T-helper 2 cell treated with Interferon-gamma antibody and Interleukin-4, amounts not matched to agents 100 ng/mL and 5 ng/mL, for 36 hours (primary cell): ENCODE data around the gene RNF152. TPM values are rescaled to one million over a fixed set of nuclear protein-coding genes. Genes with fewer than 3 reads are reported as not detected.

Experiments
- intact Hi-C: fragments of 100-400 bp; cut with micrococcal nuclease; formaldehyde crosslinking; loops from one replicate; pipeline ENCODE4 v1.15.1; 2023
- total RNA-seq: library from RNA; stranded (reverse); gene quantifications from 2 replicates; pipeline ENCODE4 v1.2.3, GENCODE V29; 2022

Gene RNF152
- total RNA-seq, 1 donor from 2014 or later = 0.11 TPM

DNA sequence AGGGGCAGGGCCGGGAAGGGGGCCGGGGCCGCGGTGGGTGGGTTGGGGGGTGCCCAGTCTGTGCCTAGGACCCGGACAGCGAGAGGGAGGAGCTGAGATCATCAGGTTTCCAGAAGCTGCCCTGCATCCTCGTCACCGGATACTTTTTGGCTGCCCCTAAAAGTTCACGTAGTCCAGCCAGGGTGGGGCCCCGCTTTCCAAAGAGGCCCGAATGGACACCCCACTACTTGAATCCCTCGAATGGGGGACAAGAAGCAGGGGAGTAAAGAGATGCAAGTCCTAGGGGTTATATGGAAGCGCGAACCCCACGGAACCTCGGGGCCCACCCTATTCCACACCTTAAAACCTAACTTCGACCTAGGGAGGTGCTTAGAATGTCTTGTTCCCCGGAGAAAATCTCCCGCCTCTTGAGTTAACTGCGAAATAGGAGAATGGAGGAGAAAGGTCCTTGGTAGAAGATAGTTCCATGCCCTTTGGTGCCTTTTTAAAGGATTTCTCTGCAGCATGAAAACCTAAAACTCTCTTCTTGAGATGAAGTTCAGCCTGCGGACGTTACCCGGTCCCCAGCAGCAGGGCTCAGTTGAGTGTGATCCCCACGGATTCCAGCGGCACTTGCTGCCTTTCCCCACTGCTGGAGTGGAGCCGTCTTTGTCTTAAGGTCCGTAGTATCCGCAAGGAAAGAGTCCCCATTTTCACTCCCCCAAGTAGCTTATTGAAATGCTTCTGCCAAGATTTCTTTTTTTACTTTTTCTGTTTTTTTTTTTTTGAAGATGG, 2.1 kb upstream of the RNF152 start:
- intact Hi-C loops = loop anchor here (5.0 kb wide), 1 partner anchor 258 kb away; no protein-coding TSS in a partner anchor

DNA sequence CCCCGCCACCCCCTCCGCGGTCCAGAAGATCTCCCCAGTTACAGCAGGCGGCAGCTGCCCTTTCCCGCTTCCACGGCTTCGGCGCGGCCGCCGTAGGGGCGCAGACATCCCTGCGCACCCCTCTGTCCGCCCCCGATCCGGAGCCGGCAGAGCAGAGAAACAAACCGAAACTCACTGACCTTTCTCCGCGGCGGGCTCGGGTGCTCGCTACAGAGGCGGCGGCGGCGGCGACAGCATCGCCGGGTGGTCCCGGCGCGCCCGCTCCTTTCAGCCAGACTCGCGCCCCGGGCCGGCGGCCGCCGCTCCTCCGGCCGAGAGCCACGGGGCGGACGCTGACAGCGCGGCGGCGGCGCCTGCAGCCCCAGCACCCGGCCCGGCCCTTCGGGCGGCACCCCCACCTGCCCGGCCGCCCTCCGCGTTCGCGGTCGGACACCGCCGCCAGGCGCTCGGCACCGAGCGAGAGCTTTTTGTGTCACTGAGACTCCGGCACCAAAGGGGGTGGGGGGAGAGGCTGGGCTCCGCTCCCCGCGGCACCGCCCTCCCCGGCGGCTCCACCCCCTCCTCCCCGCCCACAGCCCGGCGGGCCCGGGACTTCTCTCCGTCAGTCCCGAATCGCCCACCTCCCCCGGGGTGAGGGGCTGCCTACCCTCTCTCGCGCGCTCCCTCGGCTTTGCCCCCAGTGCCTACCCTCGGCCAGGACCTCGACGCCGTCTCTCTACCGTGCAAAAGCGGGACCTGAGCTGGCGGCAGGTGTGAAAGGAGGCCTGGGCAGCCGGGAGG, 1.4 kb upstream of the RNF152 start:
- intact Hi-C loops = loop anchor here (5.0 kb wide), 1 partner anchor 257 kb away; no protein-coding TSS in a partner anchor

DNA sequence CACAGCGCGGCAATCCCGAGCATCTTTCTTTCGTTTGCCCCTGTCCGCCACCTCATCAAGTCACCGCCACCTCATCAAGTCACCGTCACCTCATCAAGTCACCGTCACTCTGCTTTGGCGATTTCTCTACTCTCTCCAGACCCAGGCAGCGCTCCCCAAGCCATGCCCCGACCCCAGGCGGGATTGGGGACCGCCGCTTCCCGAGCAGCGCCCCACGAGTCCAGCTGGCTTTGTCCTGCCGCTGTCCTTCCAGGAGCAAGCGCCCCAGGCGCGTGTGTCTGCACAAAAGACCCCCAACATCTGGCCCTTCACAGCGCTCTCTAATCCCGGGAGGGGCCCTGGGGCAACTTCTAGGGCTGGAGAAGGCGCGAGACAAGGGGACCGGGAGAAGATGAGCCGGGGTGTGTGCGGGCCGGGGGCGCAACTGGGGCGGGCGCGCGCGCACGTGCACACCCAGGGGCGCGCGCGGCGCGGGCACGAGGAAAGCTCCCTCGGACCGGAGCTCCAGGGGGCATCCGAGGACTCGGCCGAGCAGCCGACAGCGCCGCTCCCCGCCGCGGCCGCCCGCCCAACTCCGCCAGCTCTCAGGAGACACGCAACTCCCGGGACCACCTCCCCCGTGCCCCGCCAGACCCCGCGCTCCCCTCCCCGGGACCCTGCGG, 633 bp upstream of the RNF152 start:
- intact Hi-C loops = loop anchor here (5.0 kb wide), 1 partner anchor 256 kb away; no protein-coding TSS in a partner anchor

DNA sequence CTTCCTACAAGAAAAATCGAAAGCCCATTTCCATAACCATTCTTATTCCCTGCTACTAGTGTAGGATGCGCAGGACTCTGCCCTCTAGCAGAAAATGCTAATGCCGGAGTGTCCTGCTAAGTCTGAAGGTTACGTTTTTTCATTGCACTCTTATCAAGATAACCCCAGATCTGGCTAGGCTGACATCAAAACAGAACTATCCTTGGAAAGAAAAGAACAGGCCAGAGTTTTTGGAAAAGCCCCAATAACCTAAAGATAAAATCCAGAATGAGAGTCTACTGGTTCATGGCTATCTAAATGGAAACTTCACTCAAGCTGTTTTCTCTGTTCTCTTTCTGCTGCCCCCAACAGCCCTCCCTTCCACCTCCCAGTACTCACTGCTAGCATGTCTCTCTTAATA, 913 bp downstream of the RNF152 start:
- intact Hi-C loops = loop anchor here (5.0 kb wide), 1 partner anchor 255 kb away; no protein-coding TSS in a partner anchor

DNA sequence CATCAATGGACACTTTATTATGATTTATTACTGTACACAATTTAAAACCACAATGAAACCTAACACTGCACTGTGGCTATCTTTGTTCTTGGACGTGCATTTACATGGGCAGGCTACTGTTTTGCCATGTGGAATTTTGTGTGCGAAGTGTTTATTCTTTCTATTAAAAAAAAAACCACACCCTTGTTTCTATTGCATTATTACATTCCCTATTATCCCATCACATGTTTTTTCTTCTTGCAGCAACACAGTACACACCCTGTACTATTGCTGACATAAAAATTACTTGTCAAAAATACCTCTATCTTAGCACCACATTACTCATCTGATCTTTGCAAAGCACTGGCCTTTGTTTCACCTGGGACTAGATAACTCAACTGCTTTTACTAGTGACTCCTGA, 1.5 kb downstream of the RNF152 start:
- intact Hi-C loops = loop anchor here (5.0 kb wide), 1 partner anchor 254 kb away; no protein-coding TSS in a partner anchor

DNA sequence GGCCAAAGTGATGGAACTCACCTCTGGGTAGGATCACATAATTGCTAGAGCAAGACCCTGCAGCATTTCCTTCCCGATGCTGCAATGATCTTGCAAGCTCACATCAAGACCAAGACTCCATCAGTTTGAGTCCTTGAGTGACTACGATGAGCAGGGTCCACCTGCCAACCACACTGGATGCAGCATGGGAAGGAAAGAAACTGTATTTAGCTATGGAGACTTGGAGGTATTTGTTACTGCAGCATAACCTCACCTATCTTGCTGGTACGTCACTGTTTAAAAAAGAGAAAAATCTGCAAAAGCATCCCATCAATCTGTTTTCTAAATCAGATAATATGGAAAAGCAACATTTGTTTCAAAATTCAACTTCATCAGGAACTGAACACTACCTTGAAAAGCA, 2.5 kb downstream of the RNF152 start:
- intact Hi-C loops = loop anchor here (5.0 kb wide), 1 partner anchor 253 kb away; no protein-coding TSS in a partner anchor

DNA sequence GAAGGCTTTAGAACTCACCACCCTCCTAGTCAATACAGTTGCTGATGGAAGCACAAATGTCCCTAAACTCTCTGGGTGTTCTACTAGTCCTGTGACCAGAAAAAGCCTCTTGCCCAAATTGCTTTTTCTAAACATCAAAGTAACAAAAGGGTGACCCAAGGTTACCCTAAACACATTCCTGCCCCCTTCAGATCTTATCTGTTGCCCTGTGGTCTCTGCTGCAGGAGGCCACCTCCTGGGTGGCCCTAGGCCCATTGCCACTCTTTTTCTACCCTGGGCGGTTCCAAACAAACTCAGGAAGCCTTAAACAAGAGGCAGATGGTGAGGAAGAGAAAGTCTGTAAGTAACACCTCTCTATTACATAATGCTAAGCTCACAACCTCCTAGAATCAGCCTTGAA, 3.3 kb downstream of the RNF152 start:
- intact Hi-C loops = no loop called here

DNA sequence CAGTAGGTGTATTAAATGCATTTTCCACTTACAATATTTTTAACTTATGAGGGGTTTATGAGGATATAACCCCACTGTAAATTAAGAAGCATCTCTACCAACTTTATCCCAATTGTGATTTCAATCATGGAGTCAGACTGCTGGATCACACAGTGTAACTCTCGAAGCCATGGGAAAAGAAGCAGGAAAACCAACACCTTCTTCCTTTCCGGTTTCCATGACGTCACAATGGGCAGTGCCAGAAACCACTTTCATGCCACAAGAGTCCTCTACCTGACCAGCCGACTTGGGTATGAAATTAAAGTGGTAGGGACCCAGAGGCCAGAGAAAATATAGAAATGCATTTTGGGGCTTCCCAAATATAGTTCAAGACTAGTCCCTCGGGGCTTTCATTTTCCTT, 4.2 kb downstream of the RNF152 start:
- intact Hi-C loops = no loop called here

DNA sequence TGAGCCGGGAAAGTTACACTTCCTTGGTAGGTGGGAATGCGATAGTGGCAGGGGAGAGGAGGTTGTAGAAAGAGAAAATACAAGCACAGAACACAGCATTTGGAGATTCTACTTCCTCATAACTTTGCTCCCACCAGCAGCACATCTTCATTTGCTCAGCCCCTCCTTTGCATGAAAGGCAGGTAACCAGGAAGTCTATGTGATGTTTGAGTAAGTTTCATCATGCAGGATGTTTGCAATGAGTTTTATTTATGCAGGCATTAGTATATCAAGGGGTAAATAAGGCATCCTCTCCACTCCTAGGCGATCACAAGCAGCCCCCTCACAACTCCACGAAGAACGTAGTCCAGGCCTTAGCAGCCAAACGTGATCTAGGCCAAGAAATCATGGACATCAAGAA, 5.0 kb downstream of the RNF152 start:
- intact Hi-C loops = no loop called here

DNA sequence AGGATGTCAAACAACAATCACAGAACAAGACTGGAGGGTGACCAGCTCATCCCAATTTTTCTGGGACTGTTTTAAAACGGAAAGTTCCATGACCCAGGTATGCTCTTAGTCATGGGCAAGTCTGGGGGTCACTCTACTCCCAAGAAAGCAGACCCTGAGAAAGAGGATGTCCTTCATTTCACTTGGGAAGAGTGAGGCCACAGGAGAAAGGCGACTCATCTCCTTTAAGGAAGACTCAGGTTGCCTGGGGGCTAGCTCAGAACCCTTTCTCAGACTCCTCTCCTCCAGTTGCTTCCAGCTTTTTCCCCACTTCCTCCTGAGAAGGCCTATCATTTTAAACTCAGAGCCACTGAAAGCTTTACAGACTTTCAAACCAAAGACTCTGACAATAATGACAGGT, 9.3 kb downstream of the RNF152 start:
- intact Hi-C loops = no loop called here

DNA sequence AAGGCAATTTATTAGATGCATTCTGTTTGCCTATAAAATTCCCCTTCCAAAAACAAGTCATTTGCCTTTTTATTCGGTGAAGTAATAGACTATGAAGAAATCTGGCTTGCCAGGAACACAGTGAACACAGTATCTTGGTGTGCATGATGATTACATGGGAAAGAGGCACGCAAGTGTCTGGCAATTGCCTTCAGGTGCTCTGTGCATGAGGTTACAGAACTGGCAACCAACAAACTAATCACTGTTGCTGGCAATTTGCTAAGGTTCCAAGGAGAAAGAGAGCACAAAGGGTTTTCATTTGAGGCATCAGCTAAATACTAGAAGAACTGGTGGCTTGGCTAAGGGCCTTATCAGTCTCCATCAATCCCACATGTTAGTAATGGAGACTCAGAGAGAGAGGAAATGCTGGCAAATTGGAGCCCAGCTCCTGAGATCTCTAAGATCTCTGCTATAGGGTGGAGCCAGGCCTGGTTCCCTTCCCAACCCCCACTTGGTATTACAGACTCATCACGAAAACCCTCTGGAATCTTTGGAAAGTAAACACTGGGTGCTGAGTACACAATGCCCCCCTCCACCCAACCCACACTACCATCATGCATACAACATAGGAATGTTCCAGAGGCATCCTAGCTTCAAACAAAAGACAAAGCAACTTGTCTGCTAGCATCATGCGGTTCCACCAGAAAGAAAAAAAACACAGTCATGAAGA, 10.4 kb downstream of the RNF152 start:
- intact Hi-C loops = no loop called here

DNA sequence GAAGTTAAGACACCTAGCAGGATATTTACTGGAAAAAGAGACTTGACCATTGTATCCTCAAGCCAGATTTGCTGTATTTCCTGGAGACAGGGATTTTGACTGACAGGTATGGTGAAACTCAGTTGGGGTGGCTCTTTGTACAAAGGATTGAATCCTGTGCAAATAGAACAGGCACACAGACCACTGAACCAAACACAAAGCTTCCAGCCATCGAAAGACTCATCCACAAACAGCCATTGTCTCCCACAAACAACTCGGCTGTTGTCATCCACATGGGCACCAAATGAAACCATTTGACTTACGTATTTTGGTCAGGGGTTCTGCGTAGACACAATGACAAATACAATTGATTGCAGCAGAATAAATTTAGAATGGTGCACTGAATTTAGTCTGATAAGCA, 15.9 kb downstream of the RNF152 start:
- intact Hi-C loops = no loop called here

DNA sequence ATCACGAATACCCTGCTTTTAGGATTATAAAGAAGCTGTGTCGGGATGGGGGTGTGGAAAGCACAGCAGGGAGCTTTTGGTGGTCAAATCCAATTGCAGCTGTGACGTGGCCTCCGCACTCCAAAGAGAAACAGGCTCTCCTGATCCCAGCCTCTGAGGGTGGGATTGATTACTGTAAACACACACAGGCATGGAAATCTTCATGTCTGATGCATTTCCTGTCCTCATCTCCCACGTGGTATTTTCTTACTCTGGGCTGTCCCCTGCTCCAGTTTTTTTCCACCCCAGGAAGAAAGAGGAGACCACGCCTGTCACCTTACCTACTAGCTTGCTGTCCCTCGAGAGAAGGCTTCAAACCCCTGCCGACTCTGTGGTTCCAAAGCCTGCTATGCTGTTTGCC, 22.7 kb downstream of the RNF152 start:
- intact Hi-C loops = no loop called here

DNA sequence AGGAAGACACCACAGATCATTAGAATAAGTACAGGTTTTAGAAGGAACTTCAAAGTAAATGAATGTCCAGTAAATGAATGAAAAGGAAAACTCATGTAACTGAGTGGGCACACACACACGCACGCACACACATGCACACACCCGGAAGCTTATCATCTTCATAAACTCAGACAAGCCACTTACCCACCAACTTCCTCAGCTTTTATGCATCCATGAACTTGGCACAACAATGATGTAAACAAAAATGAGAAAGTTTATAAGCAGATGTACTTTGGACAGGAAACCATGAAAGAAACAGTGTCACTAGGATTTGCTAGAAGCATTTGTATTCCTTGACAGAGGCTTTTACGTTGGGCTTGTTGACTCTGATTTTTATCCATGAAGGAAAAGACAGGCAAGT, 23.2 kb downstream of the RNF152 start:
- intact Hi-C loops = no loop called here

DNA sequence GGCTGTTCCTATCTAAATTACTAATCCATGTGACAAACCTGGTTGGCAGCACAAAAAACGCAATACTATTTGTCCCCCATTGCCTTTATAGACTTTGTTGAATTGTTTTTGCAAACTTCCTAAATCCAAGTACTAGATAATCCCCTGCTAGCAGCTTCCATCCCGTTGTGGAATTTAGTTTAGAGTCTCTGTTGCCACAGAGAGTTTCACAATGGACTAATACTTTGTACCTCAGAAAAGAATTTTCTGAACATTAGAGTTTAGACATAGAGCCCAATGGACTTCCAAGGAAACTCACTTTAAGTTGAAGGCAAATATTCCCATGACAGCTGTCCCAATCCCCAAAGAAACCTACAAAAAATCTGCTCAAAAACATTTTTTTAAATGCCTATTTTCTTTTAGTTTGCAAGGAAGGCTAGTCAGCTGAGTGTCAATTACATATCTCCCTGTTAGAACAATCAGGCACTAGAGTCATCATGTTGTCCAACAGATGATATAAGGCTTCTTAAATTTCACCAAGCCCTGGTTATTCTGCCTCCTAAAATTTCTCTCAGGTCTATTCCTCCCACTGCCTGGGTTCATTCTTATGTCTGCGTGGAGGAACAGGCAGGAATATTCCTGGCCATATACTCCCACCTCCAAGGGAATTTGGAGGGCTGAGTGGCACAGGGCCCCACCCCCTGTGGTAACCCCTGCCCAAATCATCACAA, 27.2 kb downstream of the RNF152 start:
- intact Hi-C loops = no loop called here

DNA sequence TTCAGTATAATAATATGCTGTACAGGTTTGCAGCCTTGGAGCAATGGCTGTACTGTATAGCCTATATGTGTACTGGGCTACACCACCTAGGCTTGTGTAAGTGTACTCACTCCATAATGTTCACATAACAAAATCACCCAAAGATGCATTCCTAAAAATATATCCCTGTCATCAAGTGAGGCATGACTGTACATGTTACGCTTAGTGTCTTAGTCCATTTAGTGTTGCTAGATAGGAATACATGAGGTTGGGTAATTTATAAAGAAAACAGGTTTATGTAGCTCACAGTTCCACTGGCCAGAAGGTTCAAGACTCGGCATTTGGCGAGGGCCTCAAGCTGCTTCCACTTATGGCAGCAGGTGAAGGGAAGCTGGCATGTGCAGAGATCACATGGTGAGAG, 31.4 kb downstream of the RNF152 start:
- intact Hi-C loops = no loop called here

DNA sequence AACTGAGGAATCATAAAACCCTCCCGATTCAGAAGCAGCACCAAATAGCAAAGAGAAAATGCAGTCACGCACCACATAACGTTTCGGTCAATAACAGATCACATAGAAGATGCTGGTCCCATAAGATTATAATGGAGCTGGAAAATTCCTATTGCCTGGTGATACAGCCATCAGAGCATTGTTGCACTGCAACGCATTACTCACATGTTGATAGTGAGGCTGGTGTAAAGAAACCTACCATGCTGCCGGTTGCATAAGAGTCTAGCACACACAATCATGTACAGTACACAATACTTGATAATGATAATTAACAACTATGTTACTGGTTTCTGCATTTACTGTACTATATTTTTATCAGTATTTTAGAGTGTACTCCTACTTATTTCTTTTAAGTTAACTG, 32.5 kb downstream of the RNF152 start:
- intact Hi-C loops = no loop called here

DNA sequence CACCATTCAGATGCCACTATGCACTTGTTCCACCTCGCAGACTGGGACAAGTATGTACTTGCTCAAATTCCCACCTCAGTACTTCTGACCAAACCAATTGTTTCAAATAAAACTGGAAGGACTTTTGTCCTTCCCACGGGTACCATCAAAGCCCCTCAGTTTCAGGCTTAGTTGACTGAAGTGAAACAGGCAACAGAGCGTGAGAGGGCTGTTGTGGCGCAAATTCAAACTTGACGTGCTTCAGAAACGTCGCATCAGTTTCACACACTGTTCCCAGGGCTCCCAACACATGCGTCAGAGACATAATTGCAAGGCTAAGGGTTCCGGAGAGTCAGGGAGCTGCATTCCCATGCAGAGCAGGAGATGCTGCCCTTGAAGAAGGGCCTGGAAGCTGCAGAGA, 33.7 kb downstream of the RNF152 start:
- intact Hi-C loops = no loop called here

DNA sequence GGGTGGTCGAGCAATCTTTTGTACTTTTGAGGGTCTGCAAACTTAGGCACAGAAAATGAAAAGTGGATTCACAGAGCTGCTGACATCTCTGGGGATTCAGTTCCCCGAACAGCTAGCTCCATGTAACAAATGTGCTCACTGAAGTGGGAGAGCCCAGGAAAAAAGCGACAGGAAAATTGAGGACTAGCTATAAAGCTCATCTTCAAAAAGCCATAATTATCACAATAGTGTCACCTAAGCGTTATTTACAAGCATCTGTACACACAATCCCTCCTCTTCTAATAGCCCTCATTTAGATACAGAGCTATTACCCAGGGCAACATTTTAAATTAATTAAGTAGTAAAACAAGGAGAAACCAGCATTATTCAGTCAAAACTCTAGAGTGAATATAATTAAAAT, 36.1 kb downstream of the RNF152 start:
- intact Hi-C loops = no loop called here
